HepG2 (cell line): ENCODE measurements around the gene PRKN. TPM values are rescaled to one million over a fixed set of nuclear protein-coding genes. Genes with fewer than 3 reads are reported as not detected.

Source experiments
- ATAC-seq: fragments of 200-7000 bp; cut with Tn5 transposase; 3 replicates; pipeline ENCODE4 v1.9.1; 2020; ENCODE audit warnings: mild to moderate bottlenecking, moderate library complexity
- BruUV-seq: library from RNA; stranded (reverse); fragments of 400-500 nt; replicated peaks from 2 replicates; lab custom pipeline; 2021; lab: Mats Ljungman, UMichigan
- CTCF ChIA-PET: fragments of 300-600 bp; formaldehyde crosslinking; extraction: SDS; loops from one replicate; lab custom pipeline; 2021; ENCODE audit warnings: low total read pairs, inconsistent platforms, low intra/inter-chr PET ratio; lab: Yijun Ruan, JAX
- POLR2A ChIA-PET: fragments of 350-600 bp; sonication (Branson Sonifier 250); formaldehyde crosslinking; loops from one replicate; lab custom pipeline; 2020; ENCODE audit warnings: antibody characterized with exemption, inconsistent platforms; lab: Yijun Ruan, JAX
- DNase-seq: peaks from one replicate; pipeline ENCODE4 v3.0.0-alpha.2; 2015; ENCODE audit warnings: low spot score
- FAIRE-seq: peaks from 3 replicates; lab custom pipeline; 2011; peaks lifted over from hg19 to GRCh38; lab: Jason Lieb, UNC
- H2AFZ ChIP-seq: one replicate; pipeline ENCODE4 v1.6.1; 2011; ENCODE audit warnings: low read length, inconsistent platforms
- H3K27ac ChIP-seq: fragments of 300-600 bp; 3 replicates; pipeline ENCODE4 v1.8.0; 2011; ENCODE audit warnings: mixed run types, mild to moderate bottlenecking, mixed read lengths, low read length, inconsistent platforms; ENCODE audit not compliant: insufficient read depth; ENCODE audit errors: extremely low read length
- H3K27me3 ChIP-seq, 2 experiments: fragments of 200-600 bp in 1 of 2; 2 replicates in 1 of 2; 3 replicates in 1 of 2; pipeline versions ENCODE4 v1.6.0 to v1.8.0; 2011; ENCODE audit warnings: low read length in 2 of 2, mild to moderate bottlenecking in 2 of 2, moderate library complexity in 2 of 2, inconsistent platforms in 1 of 2; ENCODE audit not compliant: insufficient read depth in 2 of 2, control insufficient read depth in 1 of 2
- H3K36me3 ChIP-seq, 2 experiments: fragments of 200-600 bp in 1 of 2; replicated peaks in 1 of 2; 2 replicates in 1 of 2; 3 replicates in 1 of 2; pipeline versions ENCODE4 v1.5.1 to v1.8.0; 2011; ENCODE audit warnings: low read length in 2 of 2, inconsistent platforms in 1 of 2; ENCODE audit not compliant: insufficient read depth in 2 of 2, control insufficient read depth in 1 of 2
- H3K4me1 ChIP-seq: 2 replicates; pipeline ENCODE4 v1.5.1; 2012; ENCODE audit warnings: low read length, inconsistent platforms; ENCODE audit not compliant: insufficient read depth
- H3K4me2 ChIP-seq: 2 replicates; pipeline ENCODE4 v1.6.0; 2011; ENCODE audit warnings: low read depth, low read length, inconsistent platforms
- H3K4me3 ChIP-seq, 3 experiments: fragments of 200-600 bp in 1 of 3; sonication (generic), shearing (Covaris generic) in 1 of 3; replicated peaks in 1 of 3; 2 replicates each; pipeline ENCODE4 v1.5.1; 2011 to 2016; ENCODE audit warnings: low read length in 3 of 3, inconsistent platforms in 2 of 3, low read depth in 2 of 3, mild to moderate bottlenecking in 2 of 3, control low read depth in 1 of 3, mixed read lengths in 1 of 3; ENCODE audit not compliant: insufficient read depth in 1 of 3
- H3K79me2 ChIP-seq: one replicate; pipeline ENCODE4 v1.6.1; 2011; ENCODE audit warnings: low read length, inconsistent platforms; ENCODE audit not compliant: insufficient read depth
- H3K9ac ChIP-seq: 2 replicates; pipeline ENCODE4 v1.6.0; 2011; ENCODE audit warnings: mild to moderate bottlenecking, low read depth, low read length, inconsistent platforms; ENCODE audit not compliant: insufficient read depth
- H3K9me3 ChIP-seq: 2 replicates; pipeline ENCODE4 v1.5.1; 2012; ENCODE audit warnings: mild to moderate bottlenecking, low read length
- H4K20me1 ChIP-seq: 2 replicates; pipeline ENCODE4 v1.6.0; 2011; ENCODE audit warnings: inconsistent platforms, mild to moderate bottlenecking, low read length, moderate library complexity; ENCODE audit not compliant: insufficient read depth
- DDIT3 ChIP-seq: sonication (generic); formaldehyde crosslinking; IDR thresholded peaks from 2 replicates; pipeline ENCODE4 v1.4.0; 2020; ENCODE audit warnings: mild to moderate bottlenecking, missing genetic modification reagents
- FOXA3 ChIP-seq: IDR thresholded peaks from 2 replicates; pipeline ENCODE4 v1.6.1; 2016; ENCODE audit warnings: missing genetic modification reagents, missing compliant biosample characterization
- MBD4 ChIP-seq: IDR thresholded peaks from 2 replicates; pipeline ENCODE4 v1.6.1; 2012; ENCODE audit warnings: low read length, inconsistent platforms, borderline replicate concordance
- RARA ChIP-seq: IDR thresholded peaks from 2 replicates; pipeline ENCODE4 v1.6.1; 2016; ENCODE audit warnings: missing genetic modification reagents, missing compliant biosample characterization
- RARG ChIP-seq: sonication (generic); formaldehyde crosslinking; IDR thresholded peaks from 2 replicates; pipeline ENCODE4 v1.4.0; 2020; ENCODE audit warnings: low read depth, mild to moderate bottlenecking, missing genetic modification reagents
- USF2 ChIP-seq, 2 experiments: sonication (generic) in 1 of 2; formaldehyde crosslinking in 1 of 2; IDR thresholded peaks; 2 replicates each; pipeline versions ENCODE4 v1.5.1 to v1.6.1; 2011 to 2020; ENCODE audit warnings: borderline replicate concordance in 1 of 2, low read depth in 1 of 2, low read length in 1 of 2, mild to moderate bottlenecking in 1 of 2, missing genetic modification reagents in 1 of 2, moderate library complexity in 1 of 2
- XBP1 ChIP-seq: sonication (generic); formaldehyde crosslinking; IDR thresholded peaks from 2 replicates; pipeline ENCODE4 v1.5.0; 2020; ENCODE audit warnings: missing genetic modification reagents
- ZNF331 ChIP-seq: sonication (generic); formaldehyde crosslinking; IDR thresholded peaks from 2 replicates; pipeline ENCODE4 v1.4.0; 2020; ENCODE audit warnings: missing genetic modification reagents
- ZNF501 ChIP-seq: sonication (generic); formaldehyde crosslinking; IDR thresholded peaks from 2 replicates; pipeline ENCODE4 v1.5.1; 2020; ENCODE audit warnings: mild to moderate bottlenecking, moderate library complexity, missing genetic modification reagents
- ZNF546 ChIP-seq: sonication (generic); formaldehyde crosslinking; conservative IDR thresholded peaks from 2 replicates; pipeline ENCODE4 v1.8.1; 2023; ENCODE audit warnings: mild to moderate bottlenecking, missing genetic modification reagents
- ZNF589 ChIP-seq: sonication (generic); formaldehyde crosslinking; conservative IDR thresholded peaks from 2 replicates; pipeline ENCODE4 v1.8.0; 2022; ENCODE audit warnings: mild to moderate bottlenecking, moderate library complexity, missing genetic modification reagents
- ZNF710 ChIP-seq: sonication (generic); formaldehyde crosslinking; IDR thresholded peaks from 2 replicates; pipeline ENCODE4 v1.5.0; 2020; ENCODE audit warnings: mild to moderate bottlenecking, missing genetic modification reagents, borderline replicate concordance
- in situ Hi-C: cut with HindIII; loops from 2 replicates; pipeline ENCODE4 v1.10.0; 2017; ENCODE audit warnings: low pct_unique_long_range_greater_than_20kb; ENCODE audit not compliant: extremely low pct_ligation_motif_present
- intact Hi-C: fragments of 100-400 bp; cut with micrococcal nuclease; formaldehyde crosslinking; loops from one replicate; pipeline ENCODE4 v1.10.0; 2022; ENCODE audit not compliant: unreplicated experiment
- polyA plus RNA-seq, 8 experiments: library from polyadenylated mRNA; depleted of rRNA in 3 of 8; stranded (reverse) in 7 of 8; unstranded in 1 of 8; fragments of >200 nt; fragmentation: Illumina TruSeq in 4 of 8; extraction: Trizol in 4 of 8; gene quantifications; 2 replicates each; pipeline versions ENCODE4 v1.2.1 to v1.2.3, GENCODE V29; 2011 to 2016; ENCODE audit warnings: low read depth in 4 of 8, missing spikeins in 1 of 8, mixed read lengths in 1 of 8; ENCODE audit not compliant: insufficient read depth in 1 of 8
- total RNA-seq, 5 experiments: library from RNA; depleted of rRNA; stranded (reverse); fragments of >200 nt; fragmentation: Illumina TruSeq; extraction: Trizol; gene quantifications; 2 replicates each; pipeline ENCODE4 v1.2.3, GENCODE V29; 2016; ENCODE audit warnings: low read depth in 1 of 5

Gene PRKN
- total and polyA plus RNA-seq, 2 of the 13 experiments (the other 11 are each of a cell fraction or from before 2014, with no cell fraction given), result 0.31 to 0.44 TPM

- no peak overlapping the region for H3K4me2 ChIP-seq
Observed at GRCh38 chr6:162680367-162680766, 47.2 kb downstream of the PRKN start.

More at GRCh38 chr6:162680367-162680766, 47.2 kb downstream of the PRKN start:
- no TSS peak for BruUV-seq
- ChIA-PET CTCF (no interaction called here), POLR2A (no interaction called here)
- no peak for DNase-seq
- in situ Hi-C loops (no loop called here), intact Hi-C loops (no loop called here)
- H3K4me1 ChIP-seq, result peaks cover 11% of the 10 kb centered on the region
- peaks cover 9% of the 10 kb centered on the region; the same call in 1 of the 2 replicates for H3K9me3 ChIP-seq
- ATAC-seq, result no peak
- H3K4me3 ChIP-seq, result no peak overlapping the region
- no peak overlapping the region for H2AFZ ChIP-seq
- no peak overlapping the region for H3K9ac ChIP-seq
- no peak overlapping the region for H3K27ac ChIP-seq
- no peak for TF ChIP-seq RARG (CRISPR knock-in tag)
- no peak for TF ChIP-seq USF2 (IDR thresholded peaks at IDR 0.05; ENCODE audit: low read depth, low read length)
- TF ChIP-seq USF2 (CRISPR knock-in tag; IDR thresholded peaks at IDR 0.05; ENCODE audit: borderline replicate concordance), result no peak
- no peak for TF ChIP-seq ZNF589 (CRISPR knock-in tag)
- no peak for TF ChIP-seq MBD4
- TF ChIP-seq ZNF710 (CRISPR knock-in tag), result no peak
- TF ChIP-seq FOXA3 (CRISPR knock-in tag), result no peak
- TF ChIP-seq ZNF546 (CRISPR knock-in tag), result no peak
- no peak for TF ChIP-seq XBP1
- no peak for TF ChIP-seq ZNF331
- no peak for TF ChIP-seq DDIT3 (CRISPR knock-in tag)
- TF ChIP-seq RARA (CRISPR knock-in tag), result no peak
- TF ChIP-seq ZNF501 (CRISPR knock-in tag), result no peak
- no peak for FAIRE-seq
- H4K20me1 ChIP-seq, result no peaks in the 10 kb centered on the region
- H3K36me3 ChIP-seq, result no peaks in the 10 kb centered on the region
- H3K27me3 ChIP-seq, result no peaks in the 10 kb centered on the region
- no peaks in the 10 kb centered on the region for H3K79me2 ChIP-seq
